HG02973 (cell line): ENCODE data around the gene CYB5RL.
A peak's percentile ranks its signal among the peaks of the same experiment; 100 is the strongest.
"Not testable (repeated sequence)": the region's sequence is repeated elsewhere in the genome, so short reads cannot be mapped to it uniquely, and the experiment has no call there.

Source experiments
- ATAC-seq: cut with Tn5 transposase; IDR thresholded peaks from one replicate; pipeline ENCODE4 v1.9.1; 2021; ENCODE audit warnings: moderate library complexity; ENCODE audit not compliant: unreplicated experiment

The CYB5RL gene

DNA sequence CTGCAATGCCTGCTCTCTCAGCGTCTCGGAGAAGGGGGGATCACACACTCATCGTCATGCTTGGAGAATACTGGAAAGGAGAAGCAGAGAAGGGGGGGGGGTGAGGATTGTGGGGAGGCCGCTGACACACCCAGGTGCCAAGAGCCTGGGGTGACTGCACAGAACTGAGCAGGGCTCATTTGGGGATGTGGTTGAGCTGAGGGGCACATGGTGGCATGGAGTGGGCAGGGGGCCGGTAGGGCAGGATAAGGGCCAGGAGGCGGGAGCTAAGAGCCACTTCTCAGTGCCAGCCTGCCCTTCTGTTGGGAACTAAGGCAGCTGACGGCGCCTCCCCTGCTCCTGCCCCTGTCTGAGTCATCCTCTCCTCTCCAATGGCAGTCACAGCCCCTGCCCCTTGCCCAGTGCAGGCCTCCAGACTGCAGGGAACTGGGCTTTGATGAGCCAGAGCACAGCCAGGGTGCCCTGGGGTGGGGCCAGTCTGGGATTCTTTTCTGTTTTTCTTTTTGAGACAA lies 27.3 kb upstream of the CYB5RL start:
- no peak for ATAC-seq

DNA sequence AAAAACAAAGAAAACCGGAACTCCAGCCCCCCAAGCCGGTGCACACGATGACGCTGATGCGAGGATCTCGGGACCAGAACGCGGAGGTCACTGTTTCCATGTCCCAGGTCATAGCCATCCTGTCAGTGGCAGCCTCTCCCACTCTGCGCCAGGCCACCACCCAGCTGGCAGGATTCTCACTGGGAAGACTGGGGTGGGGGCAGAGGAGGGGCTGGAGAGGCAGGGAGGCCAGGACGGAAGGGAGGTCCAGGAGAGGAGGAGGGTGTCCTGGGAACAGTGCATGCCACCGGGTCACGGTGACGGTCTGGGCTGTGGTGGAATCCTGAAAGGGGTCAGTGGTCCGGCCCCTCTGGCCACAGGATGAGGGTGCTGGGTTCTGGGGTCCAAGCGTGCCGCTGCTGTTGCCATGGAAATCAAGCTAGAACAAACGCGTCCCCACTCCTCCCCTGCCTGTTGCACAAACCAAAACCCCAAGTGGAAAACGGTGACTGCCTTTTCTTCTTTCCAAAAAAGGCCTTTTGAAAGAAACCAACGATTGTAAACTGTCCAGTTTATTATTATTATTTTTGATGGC lies 26.2 kb upstream of the CYB5RL start:
- ATAC-seq, result no peak

DNA sequence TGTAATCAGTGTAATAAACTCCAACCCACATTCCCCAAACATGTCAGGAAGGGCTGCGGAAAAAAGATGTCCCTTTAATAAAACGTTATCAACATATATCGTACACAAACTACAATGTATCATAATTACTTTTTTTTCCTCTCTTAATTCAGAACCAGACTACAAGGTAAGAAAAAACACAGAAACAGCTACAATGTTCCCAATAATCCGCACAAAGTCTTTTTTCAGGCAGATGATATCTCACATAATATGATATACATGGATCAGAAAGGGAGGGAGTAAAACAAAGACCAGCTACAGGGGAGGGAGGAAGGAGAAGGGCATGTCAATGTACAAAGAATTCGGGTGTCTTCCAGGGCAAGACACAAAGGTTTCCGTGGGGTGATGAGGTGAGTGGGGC lies 25.5 kb upstream of the CYB5RL start:
- ATAC-seq, result no peak

DNA sequence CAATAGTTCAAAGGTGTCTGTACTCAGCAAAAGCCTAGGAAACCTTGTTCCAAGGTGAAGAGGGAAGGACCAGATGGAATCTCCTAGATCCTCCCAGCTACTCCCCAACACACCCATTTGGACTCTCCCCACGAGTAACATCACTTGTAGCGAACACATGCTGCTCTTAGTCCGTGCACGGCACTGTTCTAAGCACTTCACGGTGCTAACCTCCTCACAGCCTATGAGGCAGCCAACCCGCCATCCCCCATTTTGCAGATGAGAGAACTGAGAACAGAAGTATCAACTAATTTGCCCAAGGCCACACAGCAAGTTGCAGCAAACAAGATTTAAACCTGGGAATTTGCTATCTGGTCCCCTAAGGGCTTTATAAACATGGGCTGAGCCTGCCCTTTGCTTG lies 24.4 kb upstream of the CYB5RL start:
- no peak for ATAC-seq

DNA sequence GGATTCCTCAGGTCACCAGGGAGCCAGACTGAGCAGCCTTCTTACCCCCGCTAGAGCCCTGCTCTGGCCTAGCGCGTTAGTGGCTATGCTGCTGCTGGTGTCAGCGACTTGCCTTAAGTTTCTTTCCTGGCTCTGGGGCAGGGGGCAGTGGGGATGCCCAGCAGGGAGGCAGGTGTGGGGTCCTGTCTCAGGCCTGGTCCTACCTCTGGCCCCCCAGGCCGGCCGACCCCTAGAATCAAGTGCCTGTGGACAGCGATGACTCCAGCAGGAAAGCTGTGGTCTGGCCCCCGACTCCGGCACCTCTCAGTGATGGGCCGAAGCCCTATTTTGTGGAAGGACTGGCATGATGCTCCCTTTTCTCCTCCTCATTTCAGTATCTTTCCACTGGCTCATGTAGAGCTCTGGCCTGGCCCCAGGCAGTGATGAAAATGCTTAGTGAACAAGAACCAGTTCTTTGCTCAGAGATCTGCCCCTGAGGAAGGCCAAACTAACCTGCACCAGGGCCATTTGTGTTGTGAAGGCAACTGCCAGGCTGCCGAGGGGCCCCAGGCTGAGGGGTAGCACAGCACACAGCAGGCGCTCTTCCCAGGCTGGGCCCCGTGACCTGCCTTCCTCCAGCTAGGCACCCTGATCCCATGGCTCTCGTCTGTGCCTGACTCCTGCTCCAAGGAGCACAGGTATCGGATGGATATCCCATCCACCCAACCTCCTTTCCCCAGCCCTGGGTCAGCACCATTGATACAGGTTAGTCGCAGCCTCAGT lies 23.8 kb upstream of the CYB5RL start:
- ATAC-seq, result no peak

DNA sequence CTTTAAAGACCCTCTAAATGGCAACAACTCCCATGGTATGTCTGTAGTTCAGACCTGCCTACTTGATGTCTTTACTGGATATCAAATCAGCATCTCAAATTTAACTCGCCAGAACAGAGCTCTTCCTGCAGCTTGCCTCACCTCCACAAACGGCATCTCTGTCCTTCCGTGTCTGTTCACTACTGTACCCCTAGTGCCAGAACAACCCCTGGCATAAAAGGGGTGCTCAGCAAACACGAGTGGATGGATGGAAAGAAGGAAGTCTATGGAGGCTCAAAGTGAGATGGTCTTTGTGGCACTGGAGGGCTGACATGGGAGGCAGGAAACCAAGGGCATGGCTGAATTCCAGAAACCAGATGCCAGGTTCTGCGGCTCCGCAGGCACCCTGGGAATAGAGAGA lies 22.9 kb upstream of the CYB5RL start:
- ATAC-seq, result no peak

DNA sequence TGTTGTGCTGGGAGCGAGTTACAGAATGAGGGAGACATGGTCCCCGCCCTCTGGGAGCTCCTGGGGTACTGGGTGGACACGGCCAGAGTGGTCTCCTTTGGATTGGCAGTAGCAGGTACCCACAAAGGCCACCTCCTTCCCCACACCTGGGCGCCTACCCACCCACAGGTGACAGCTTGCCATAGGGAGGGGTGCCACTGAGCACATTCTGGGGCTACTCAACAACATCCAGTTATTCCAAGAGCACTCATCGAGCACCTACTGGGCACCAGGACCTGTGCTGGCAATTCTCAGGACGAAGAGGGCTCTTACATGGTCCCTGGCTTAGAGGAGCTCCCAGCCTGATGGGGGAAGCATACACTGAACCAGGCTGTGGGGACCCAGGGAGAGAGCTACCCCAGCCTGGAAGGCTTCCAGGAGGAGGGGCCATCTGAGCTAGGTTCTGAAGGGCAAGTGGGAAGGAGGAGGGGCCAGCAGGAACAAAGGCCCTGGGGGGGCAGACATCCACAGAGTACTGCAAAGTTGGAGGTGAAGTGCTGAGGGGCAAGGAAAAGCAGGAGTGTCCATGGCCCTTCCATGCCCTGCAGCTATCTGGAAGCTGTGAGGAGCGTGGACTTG lies 22.1 kb upstream of the CYB5RL start:
- ATAC-seq, result no peak

DNA sequence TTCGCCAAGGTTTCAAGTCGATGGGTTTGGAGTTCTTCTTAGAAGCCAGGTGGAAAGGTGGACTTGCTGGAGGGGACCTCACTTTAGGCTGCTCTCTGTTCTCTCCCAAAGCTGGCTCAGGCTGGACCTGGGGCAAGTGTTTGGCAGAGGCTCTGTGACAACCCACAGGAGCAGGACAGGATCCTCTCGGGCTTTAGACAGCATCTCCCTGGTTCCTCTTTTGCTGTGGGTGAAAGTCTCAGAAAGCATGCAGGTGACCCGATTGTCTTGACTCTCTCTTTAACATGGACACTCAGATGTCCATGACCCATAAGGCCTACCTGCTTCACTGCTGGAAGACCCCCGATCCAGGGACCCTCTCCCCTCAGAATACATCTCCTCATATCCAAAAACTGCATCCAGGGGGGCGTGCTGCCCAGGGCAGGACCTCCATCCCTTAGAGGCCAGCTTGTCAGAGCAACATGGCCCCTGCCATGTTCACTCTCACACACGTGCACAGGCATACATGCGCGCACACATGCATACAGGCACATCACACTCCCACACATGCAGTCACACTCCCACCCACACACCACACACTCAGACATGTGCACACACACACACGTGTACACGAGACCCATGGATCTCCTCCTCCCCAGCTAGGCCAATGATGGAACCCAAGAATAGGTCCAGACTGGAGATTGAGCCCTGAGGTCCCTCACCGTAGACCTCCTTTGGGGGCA lies 21.4 kb upstream of the CYB5RL start:
- ATAC-seq, result no peak

DNA sequence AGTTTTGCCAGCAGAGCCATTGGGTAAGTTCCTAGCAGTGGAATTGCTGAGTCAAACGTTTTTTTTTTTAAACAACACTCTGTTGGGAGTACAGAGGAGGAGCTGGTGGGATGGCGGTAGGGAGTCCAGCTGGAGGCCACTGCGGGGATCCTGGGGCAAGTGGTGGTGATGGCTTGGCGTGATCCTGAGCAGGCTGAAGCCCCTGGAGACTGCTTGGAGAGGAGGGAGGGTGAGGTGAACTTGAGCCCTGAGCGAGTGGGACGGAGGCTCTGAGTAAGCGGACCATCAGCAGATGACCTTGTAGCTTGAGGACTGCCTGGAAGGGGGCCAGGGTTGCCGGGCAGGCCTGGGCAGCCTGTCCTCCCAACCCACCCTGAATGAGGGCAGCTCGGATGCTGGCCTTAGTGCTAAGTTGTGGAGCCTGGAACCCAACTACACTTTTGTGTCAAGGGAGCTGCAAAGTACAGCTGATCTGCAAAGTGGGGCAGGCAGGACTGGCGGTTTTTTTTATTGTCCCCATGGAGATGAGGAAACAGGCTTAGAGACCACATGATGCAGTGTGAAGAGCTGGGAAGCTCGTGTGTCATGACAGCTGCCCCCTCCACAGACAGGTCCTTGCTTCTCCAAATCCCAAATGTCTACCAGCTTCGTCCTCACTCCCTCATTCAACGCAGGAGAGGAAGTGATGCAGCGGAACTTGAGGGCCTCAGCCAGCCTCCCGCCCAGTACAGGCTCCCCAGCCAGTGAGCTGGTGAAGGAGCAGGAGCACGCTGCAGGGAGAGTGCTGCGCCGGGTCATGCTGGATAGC lies 20.4 kb upstream of the CYB5RL start:
- no peak for ATAC-seq

DNA sequence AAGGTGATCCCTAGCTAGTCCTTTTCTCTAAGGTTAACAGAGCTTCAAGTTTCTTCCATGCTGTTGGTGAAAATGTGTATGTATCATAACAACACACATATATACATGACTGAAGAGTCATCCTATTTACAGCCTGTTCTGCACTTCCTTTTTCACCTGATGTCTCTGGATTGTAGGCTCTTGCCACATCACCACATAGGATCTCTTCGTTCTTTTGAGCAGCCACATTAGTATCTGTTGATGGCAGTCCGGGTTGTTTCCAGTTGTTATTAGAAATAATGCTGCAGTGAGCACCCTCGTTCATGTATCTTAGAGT lies 19.8 kb upstream of the CYB5RL start:
- ATAC-seq, result no peak

DNA sequence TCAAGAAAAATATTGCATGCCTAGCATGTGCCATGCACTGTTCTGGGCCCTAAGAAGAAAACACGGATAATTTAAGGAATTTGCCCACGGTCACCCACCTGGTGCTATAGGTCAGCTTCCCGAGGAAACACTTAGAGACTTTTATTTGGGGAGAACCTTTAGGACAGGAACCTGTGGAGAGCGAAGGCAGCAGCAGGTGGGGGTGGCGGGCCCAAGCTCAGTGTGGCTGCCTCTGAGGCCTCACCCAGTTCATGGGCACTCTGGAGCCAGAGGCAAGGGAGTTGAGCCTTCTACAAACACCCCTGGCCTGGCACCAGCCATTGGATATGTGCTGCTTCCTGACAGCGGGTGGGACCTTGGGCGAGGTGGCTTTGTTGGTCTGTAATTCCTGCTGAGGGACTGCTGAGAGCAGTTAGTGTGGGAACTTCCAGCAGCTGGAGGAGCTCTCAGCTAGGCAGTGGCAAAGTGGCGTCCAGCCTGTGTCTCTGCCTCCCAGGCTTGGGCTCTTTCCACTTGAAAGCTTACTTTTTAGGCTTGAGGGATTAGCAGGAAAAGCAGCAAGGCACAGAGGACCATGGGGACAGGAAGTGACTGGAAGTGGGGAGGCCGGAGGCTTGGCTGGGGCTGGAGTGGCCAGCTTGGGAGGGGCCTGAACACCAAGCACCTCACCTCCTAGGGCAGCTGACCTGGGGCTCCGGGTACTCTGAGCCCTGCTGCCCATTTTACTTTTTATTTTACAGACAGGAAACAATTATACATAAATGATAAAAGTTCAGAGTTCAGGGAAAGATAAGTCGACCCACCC lies 19.3 kb upstream of the CYB5RL start:
- ATAC-seq, result no peak

DNA sequence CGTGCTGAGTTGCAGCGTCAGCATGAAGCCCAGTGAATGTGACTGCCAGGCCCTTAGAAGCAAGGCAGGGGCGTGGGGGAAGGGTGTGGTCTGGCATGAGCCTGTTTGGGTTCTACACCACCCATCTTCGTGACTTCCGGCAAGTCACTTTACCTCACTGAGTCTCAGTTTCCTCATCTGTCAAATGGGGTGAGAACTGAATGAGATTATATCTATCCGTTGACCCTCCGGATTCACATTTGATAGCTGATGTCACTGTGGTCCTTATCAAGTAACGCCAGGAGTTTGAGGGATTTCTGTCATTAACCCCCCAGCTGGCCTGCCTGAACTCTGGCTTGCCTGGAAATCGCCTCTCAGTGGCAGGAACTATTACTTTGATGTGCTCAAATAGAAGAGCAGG lies 15.7 kb upstream of the CYB5RL start:
- no peak for ATAC-seq

DNA sequence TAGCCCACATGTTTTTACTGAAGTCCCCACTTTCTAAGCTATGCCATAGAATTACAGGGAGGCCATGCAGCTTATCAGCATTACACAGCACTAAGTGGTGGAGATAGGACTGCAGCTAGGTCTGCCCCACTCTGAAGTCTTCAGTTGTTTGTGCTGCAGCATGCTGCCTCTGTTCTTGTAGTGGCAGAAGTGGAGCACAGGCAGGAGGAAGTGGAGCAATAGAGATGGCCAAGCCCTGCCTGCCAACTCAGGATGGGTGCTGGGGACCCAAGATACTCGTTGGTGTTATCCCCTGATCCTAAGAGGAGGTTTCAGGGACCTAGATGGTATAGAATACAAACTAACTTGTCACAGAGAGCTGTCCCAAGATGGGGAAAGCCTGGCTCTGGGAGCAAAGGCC lies 13.0 kb upstream of the CYB5RL start:
- no peak for ATAC-seq

DNA sequence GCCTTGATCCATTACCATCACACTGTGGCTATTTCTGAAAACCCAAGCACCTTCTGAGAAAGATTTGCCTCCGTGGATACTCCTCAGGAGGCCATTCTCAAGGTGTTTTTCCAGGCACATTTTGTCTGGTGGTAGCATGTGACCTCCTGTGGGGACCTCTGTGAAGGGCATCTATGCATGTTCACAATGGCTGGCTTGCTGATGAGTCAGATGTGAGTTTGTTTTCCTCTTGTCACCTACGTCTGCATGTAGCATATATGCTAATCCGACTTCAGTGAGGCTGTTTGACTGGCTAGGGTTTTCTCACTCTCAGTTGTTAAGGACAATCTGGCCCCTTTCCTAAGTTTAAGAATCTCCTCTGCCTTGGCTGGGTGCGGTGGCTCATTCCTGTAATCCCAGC lies 8.1 kb upstream of the CYB5RL start:
- ATAC-seq, result not testable (repeated sequence)

DNA sequence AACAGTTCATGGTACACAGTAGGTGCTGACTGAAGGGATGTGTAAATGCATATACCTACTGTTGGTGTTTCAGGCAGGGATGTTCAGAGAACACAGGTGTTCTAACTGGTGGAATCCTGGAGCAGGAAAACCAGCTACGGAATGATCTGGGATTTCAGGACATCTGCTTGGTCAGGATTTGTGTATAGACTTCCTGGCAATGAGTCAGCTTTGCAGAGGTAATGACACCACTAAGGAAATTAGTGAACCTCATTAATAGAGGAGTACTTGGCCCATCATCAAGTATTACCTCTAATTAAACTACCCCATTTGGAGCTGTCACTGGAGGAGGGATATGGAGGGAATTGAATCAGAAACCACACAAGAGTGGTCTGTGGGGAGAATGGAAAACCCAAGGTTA lies 7.5 kb upstream of the CYB5RL start:
- no peak for ATAC-seq

DNA sequence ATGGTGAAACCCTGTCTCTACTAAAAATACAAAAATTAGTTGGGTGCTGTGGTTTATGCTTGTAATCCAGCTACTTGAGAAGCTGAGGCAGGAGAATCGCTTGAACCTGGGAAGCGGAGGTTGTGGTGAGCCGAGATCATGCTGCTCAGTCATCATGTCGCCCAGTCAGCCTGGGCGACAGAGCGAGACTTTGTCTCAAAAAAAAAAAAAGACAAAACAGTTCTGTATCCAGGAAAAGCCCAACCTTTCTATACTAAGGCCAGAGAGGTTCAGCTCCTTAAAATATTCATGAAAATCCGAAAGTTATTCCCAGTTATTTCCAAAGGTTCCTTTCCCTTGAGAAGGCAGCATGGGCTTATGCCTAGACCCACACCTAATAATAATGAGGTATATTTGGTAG lies 4.4 kb upstream of the CYB5RL start:
- ATAC-seq, result no peak

DNA sequence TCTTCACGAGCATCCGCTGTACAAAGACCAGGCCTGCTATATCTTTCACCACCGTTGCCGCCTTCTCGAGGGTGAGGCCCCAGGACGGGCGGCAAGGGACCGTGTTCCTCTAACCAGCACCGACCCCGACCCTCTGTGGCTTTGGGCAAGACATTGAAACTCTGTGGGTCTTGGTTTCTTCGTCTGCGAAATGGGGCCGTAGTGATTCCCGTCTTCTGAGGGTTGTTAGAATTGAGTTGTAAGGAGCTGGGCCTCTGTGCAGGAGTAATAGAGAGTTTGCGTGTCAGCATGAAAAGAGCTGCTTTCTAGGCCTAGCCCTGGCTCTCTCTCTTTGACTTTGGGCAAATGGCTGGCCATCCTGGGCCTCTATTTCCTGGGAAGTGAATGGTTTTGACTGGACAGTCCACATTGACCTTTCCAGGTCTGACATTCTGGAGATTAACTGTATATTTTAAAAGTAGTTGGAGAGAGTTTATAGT lies 728 bp upstream of the CYB5RL start:
- peak; percentile 18 for ATAC-seq

DNA sequence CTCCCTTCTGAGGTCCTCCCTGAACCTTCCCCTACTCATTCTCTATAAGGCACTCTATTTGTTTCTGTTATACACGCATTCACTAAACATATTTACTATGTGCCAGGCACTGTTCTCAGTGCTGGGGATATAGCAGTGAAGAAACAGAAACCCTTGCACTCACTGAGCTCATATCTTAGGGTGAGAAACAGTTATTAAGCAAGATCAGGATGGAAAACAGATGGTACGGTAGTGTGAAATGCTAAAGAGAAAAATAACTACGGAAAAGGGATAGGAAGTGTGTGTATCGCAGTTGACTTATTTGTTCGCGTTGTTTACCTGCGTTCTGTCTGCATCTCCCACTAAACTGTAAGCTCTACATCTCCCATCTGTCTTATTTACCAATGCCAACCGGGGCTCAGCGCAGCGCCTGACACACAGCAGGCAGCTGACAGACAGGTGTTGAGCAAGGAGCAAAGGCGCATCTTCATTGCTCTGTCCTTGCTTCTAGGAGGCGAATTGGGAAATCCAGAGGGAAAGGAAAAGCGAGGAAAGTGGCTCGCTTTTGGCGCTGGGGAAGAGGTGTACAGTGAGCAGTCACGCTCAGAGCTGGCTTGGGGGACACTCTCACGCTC lies 572 bp downstream of the CYB5RL start:
- ATAC-seq, result no peak

DNA sequence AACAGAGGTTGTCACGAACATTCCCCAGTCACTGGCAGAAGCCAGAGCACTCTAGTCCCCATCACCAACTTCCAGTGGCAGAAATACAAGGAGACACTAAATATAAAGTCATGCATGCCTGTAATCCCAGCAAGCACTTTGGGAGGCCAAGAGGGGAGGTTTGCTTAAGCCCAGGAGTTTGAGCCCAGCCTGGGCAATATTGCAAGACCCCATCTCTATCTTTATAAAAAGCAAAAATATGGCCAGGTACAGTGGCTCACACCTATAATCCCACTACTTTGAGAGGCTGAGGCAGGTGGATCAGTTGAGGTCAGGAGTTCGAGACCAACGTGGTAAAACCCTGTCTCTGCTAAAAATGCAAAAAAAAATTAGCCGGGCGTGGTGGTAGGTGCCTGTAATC lies 6.4 kb downstream of the CYB5RL start:
- no peak for ATAC-seq

DNA sequence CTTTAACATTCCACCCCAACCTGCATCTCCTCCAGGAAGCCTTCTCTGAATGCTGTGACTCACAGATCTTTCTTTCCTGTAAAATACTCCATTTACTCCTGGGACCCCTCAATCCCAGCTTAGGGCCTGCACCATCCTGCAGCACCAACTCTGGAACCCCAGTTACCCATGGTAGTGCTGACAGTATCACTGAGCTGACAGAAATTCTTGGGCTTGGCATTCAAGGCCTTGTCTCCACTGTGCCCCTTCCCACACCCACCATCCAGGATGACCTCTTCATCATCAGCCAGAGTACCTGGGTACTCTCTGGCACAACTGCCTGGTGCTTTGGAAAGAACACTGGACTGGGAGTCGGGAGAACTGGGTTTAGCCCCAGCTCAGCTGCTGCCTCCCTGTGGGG lies 8.3 kb downstream of the CYB5RL start:
- ATAC-seq, result no peak
